Activated naive CD4-positive, alpha-beta T cell treated with anti-CD3 and anti-CD28 coated beads, Interleukin-2, amount 50 U/mL, for 72 hours (primary cell): ENCODE data around the gene MIER1. TPM values are rescaled to one million over a fixed set of nuclear protein-coding genes. Genes with fewer than 3 reads are reported as not detected.
"Not testable (repeated sequence)": the region's sequence is repeated elsewhere in the genome, so short reads cannot be mapped to it uniquely, and the experiment has no call there.

Experiments
- ATAC-seq, 2 donors: fragments of 150-1000 bp; cut with Tn5 transposase; 2 replicates each; pipeline ENCODE4 v1.10.0; 2021; ENCODE audit warnings: mild to moderate bottlenecking in 2 of 2, moderate library complexity in 2 of 2
- DNase-seq, 2 donors: peaks; one replicate each; pipeline ENCODE4 v3.0.0; 2021 to 2022; ENCODE audit warnings: low spot score in 2 of 2
- H3K27ac Mint-ChIP-seq, 2 donors: one replicate each; pipeline ENCODE4 v1.8.0; 2022; ENCODE audit warnings: mild to moderate bottlenecking in 2 of 2, mixed read lengths in 2 of 2
- H3K36me3 Mint-ChIP-seq, 2 donors: one replicate each; pipeline ENCODE4 v1.8.0; 2022; ENCODE audit warnings: mixed read lengths in 2 of 2
- H3K9me3 Mint-ChIP-seq, 2 donors: one replicate each; pipeline ENCODE4 v1.8.0; 2022; ENCODE audit warnings: mixed read lengths in 2 of 2
- total RNA-seq, 2 donors: library from RNA; stranded (reverse); gene quantifications; one replicate each; pipeline ENCODE4 v1.2.3, GENCODE V29; 2022

The MIER1 gene
- total RNA-seq = 10 to 100 TPM; 51.1 to 56.5 TPM

DNA sequence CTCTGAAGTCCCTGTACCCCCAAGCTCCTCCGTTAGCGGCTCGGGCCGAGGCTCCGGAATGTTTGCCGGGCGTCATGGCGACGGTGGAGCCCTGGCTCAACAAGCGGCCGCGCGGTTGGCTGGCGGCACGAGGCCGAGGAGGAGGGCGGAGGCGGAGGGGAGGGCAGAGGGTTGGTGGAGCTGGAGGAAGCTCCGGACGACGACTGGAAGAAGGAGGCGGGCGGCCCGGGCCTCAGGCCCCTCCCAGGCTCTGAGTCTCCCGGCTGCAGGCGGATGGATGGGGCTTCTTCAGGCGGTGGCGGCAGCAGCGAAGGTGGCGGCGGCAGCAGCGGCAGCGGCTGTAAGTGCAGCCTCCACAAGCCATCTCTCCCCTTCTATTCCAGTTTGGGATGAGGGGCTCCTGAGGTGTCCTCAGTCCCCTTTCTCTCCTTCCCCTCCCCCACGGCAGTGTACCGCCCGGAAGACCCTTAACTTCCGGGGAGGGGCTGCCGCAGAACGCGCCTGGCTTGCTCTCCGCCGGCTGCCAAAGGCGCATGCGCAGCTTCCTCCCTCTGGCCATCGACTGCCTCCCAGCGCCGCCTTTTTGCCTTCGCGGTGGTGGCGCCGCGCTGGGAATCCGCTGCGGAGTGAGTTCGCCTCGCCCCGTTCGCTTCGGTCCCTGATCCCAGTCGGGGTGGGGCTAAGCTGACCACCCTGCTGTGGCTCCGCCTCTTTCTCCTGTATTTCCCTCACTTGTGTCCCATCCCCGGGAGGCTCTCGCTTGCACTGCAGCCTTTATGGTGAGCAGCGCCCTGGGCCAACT, at the start of gene MIER1, which contains the start of gene DNAI4:
Gene MIER1, plus strand, starts transcription at position 235 of the 802 bp plus-strand sequence. Its CDS starts 39 bp downstream, at position 274.
Gene DNAI4, minus strand, starts transcription at position 101 of the 802 bp plus-strand sequence. Its CDS starts 25 bp downstream, at position 76.
- peak; percentile 96 to 97 for DNase-seq
- peak; percentile 96 for ATAC-seq
- H3K27ac Mint-ChIP-seq = peak within 1 kb of the TSS; percentile 89 to 95
- no peaks in the 10 kb centered on the region for H3K9me3 Mint-ChIP-seq
- H3K36me3 Mint-ChIP-seq = peaks cover 0 to 12% of the 10 kb centered on the region in 2 donors

DNA sequence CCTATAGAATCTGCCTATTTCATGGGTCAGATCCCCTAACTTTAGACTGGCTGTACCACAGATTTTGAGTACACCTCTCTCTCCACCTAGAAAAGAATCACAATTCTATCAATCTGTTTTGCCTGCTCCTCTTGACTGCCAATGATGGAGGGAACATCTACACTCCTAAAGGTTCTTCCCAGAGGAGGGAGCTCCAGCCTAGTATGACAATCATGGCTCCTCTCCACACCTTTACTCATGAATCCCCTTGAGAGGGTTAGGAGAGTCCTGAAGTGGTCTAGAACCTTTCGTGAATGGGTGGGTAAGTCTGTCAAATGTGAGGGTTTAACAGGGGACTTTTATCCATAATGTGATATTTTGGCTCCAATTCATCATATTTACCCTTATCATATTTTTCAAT, 48.1 kb upstream of the MIER1 start:
- DNase-seq (no peak), ATAC-seq (no peak)
- no peak overlapping the region for H3K27ac Mint-ChIP-seq
- H3K36me3 Mint-ChIP-seq = peaks cover 6 to 7% of the 10 kb centered on the region in 2 donors
- H3K9me3 Mint-ChIP-seq = peaks cover 16 to 21% of the 10 kb centered on the region in 2 donors

DNA sequence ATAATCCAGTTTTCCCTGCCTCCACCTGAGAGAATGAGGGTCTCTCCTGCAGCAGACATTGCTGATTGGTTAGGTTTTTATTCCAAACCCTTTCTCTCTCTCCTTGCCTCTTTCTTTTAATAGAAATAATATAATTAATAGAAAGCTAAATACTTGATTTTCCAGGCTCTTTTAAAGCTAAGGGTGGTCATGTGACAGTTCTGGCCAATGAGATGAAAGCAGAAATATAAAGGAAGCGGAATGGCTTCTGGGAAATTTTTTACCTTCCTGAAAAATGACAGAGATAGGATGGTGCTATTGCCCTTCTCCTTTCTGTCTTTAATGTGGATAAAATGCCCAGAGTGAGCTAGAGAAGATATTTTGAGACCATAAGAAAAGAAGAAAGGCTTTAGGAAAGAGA, 35.8 kb upstream of the MIER1 start:
- no peaks in the 10 kb centered on the region for H3K36me3 Mint-ChIP-seq
- H3K9me3 Mint-ChIP-seq = no peaks in the 10 kb centered on the region
- H3K27ac Mint-ChIP-seq = no peak overlapping the region
- ATAC-seq = no peak
- no peak for DNase-seq

DNA sequence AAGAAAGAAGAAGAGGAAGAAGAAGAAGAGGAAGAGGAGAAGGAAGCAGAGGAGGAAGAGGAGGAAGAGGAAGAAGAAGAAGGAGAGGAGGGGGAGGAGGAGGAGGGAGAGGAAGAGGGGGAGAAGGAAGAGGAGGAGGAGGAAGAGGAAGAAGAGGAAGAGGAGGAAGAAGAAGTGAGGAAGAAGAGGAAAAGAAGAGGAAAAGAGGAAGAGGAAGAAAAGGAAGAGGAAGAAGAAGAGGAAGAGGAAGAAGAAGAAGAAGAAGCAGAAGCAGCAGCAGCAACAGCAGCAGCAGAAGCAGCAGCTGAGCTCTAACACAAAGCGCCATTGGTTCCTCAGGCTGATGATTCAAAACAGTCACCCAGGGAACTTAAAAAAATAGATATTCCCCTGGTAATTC, 34.2 kb upstream of the MIER1 start:
- DNase-seq (no peak), ATAC-seq (no peak)
- Mint-ChIP-seq H3K9me3 (no peaks in the 10 kb centered on the region), H3K36me3 (no peaks in the 10 kb centered on the region), H3K27ac (peak overlapping the region; percentile 29 to 60)

DNA sequence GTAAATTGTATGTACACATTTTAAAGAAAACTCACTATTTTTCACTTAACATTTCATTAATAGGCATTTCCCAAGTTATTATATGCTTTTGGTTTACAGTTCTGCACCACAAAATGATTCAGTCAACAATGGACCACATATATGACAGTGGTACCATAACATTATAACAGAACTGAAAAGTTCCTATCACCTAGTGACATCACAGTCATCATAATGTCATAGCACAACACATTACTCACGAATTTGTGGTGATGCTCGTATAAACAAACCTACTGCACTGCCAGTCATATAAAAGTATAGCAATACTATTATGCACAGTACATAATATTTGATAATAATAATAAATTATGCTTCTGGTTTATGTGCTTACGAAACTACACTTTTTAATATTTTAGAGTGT, 31.1 kb upstream of the MIER1 start:
- H3K9me3 Mint-ChIP-seq = no peaks in the 10 kb centered on the region
- ATAC-seq = no peak
- H3K27ac Mint-ChIP-seq = no peak overlapping the region
- H3K36me3 Mint-ChIP-seq = no peaks in the 10 kb centered on the region
- no peak for DNase-seq

DNA sequence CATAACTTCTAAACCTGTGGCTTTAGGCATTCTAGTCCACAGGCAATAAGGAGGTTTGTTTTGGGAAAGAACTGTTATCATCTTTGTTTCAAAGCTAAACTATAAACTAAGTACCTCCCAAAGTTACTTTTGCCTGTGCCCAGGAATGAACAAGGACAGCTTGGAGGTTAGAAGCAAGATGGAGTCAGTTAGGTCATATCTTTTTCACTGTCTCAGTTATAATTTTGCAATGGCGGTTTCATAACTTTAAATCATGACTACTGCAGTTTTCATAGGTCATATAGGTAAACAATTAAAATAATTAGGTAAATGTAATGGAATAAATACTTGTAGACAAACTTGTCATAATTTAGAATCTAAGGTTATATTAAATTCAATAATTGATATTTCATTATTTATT, 9.6 kb upstream of the MIER1 start:
- ATAC-seq, DNase-seq, H3K9me3 Mint-ChIP-seq, H3K27ac Mint-ChIP-seq: not testable (repeated sequence)
- H3K36me3 Mint-ChIP-seq = peaks cover 10 to 20% of the 10 kb centered on the region in 2 donors

DNA sequence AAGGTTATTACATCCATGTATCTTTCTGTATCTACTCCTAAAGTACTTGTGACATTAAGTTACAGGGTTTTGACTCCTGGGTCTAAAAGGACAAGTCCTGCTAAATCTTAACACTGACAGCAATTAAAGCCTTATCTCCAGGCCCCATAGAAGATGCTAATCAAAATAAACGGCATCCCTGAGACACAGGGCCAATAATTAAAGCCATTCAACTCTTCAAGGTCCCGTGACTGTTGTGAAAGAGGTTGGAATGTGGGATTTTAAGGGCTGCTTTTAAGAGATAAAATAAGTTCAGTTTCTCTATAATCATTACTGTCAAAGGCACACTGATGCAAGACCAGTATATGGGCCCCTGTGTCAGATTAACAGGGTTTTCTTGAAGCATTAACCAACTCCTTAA, 8.5 kb upstream of the MIER1 start:
- Mint-ChIP-seq H3K36me3 (peaks cover 10 to 20% of the 10 kb centered on the region in 2 donors), H3K9me3 (peaks cover 4 to 5% of the 10 kb centered on the region in 2 donors), H3K27ac (no peak overlapping the region)
- ATAC-seq = no peak
- DNase-seq = no peak

DNA sequence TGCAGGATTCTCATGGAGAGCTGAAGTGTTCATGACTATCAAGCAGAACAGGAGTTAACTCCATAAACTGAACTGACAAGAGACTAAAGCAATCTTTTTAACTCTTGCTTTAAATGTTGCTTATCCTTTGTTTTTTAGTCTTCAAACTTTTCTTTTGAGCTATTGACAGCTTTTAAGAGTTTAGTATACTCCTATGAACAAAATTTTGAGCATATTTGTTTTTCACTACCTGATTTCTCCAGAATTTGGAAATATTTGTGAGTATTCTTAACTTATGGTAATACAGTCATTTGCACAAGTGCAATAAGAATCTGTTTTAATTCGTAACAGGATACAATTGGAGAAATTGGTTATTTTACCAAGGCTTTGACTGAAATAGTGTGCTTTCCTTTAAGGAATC, 7.3 kb upstream of the MIER1 start:
- DNase-seq (no peak), ATAC-seq (no peak)
- Mint-ChIP-seq H3K9me3 (peaks cover 4 to 5% of the 10 kb centered on the region in 2 donors), H3K27ac (no peak overlapping the region), H3K36me3 (peaks cover 10 to 20% of the 10 kb centered on the region in 2 donors)

DNA sequence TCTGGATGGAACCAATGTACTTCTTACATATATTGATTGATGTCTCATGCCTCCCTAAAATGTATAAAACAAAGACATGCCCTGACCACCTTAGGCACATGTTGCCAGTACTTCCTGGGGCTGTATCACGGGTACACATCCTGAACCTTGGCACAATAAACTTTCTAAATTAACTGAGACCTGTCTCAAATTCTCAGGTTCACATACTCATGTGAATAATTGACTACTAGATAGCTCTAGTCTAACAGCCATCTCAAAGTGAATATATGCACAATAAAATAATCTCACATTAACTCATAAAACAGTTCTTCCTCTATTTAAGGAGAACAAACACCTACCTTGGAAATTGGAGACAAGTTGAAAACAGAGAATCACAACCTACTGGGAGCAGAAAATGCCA, 5.7 kb upstream of the MIER1 start:
- H3K36me3 Mint-ChIP-seq = peaks cover 16 to 20% of the 10 kb centered on the region in 2 donors
- DNase-seq = no peak
- H3K9me3 Mint-ChIP-seq = peaks cover 4 to 5% of the 10 kb centered on the region in 2 donors
- no peak for ATAC-seq
- H3K27ac Mint-ChIP-seq = no peak overlapping the region

DNA sequence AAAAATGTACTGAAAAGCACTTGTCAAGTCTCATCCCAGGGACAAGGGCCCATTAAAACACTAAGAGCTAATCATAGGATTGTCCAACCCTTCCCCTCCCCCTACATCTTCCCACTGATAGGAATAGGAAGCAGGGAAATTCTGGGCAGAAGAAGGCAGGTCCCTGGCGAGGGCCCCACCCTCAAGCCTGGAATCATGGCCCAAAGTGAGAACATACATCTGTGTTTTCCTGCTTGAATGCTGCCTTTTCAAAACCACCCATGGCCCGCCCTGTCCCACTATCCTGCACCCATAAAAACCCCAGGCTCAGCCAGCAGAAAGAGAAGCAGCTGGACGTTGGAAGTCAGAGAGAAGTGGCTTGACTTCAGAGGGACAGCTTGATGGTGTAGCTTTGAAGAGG, 5.0 kb upstream of the MIER1 start:
- DNase-seq (no peak), ATAC-seq (no peak)
- Mint-ChIP-seq H3K9me3 (peaks cover 4 to 5% of the 10 kb centered on the region in 2 donors), H3K27ac (no peak overlapping the region), H3K36me3 (peaks cover 16 to 20% of the 10 kb centered on the region in 2 donors)

DNA sequence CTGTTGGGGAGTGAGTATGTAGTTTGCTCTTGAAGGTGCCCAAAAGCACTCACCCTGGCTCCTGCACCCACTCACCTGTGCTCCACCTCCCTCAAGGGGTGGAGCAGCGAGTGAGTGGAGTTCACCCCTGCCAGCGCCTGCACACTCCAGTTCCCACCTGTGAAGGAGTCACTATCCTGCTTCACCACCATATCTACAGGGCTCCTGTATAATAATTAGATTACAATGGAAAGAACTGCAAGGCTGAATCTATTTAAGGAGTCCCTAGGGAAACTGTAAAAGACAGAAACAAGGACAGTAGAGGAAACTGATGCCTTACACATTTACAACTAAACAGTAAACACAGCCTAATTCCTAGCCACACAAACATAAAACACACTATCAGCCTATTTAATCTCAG, 4.2 kb upstream of the MIER1 start:
- DNase-seq (no peak), ATAC-seq (no peak)
- Mint-ChIP-seq H3K9me3 (peaks cover 4 to 5% of the 10 kb centered on the region in 2 donors), H3K27ac (no peak overlapping the region), H3K36me3 (peaks cover 17 to 20% of the 10 kb centered on the region in 2 donors)

DNA sequence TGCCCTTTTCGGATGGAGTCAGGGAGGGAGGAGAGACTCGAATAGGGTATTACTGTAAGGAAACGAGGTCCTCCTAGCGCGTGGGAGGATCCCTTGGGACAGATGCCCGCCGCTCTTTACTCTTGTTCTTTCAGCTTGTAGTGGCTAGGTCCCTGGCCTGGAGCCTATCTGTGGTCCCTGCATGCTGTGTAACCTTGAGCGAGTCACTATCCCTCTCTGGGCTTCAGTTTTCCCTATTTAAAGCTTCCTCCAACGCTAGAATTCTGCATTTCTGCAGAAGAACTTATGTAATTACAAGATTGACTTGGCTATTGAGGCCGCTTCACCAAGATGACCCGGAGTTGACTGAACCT, 744 bp downstream of the MIER1 start:
- H3K9me3 Mint-ChIP-seq = no peaks in the 10 kb centered on the region
- DNase-seq (no peak), ATAC-seq (no peak)
- peak overlapping the region; percentile 89 to 95 for H3K27ac Mint-ChIP-seq
- H3K36me3 Mint-ChIP-seq = peaks cover 2 to 13% of the 10 kb centered on the region in 2 donors

DNA sequence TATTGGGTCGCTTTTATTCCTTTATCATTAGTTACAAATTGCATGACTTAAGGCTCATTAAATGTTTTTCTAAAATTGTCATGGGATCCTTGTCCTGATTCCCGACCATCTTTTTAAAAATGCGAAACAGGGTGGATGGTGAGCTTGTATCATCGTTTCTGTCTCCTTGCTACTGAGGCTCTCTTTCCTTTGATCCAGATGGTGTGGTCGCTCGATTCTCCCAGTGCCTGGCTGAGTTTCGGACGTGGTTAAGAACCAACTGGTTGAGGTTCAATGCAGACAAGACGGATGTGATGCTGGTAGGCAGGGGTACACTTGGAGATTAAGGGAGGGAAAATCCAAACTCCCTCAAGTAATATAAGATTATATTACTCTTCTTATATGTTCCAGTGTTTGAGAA, 1.2 kb downstream of the MIER1 start:
- Mint-ChIP-seq H3K27ac (peak overlapping the region; percentile 89 to 95), H3K36me3 (peaks cover 6 to 17% of the 10 kb centered on the region in 2 donors), H3K9me3 (no peaks in the 10 kb centered on the region)
- DNase-seq (no peak), ATAC-seq (no peak)

DNA sequence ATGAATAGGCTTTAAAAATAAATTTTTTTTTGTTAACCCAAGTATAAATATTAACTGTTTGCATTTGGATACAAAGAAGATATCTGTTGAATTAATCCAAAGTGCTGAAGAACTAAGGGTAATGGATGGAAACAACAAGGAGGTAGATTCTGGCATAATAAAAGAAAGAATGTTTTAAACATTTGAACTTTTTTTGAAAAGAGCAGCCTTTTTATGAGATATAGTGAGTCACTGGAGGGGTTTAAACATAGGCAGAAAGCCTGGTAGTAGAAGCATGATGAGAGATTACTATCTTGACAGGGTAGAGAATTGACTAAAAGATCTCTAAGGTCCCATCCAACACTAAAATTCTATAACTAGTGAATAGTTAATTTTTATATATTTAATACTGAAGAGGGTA, 2.7 kb downstream of the MIER1 start:
- H3K36me3 Mint-ChIP-seq = peaks cover 20 to 28% of the 10 kb centered on the region in 2 donors
- ATAC-seq (no peak), DNase-seq (no peak)
- no peak overlapping the region for H3K27ac Mint-ChIP-seq
- no peaks in the 10 kb centered on the region for H3K9me3 Mint-ChIP-seq

DNA sequence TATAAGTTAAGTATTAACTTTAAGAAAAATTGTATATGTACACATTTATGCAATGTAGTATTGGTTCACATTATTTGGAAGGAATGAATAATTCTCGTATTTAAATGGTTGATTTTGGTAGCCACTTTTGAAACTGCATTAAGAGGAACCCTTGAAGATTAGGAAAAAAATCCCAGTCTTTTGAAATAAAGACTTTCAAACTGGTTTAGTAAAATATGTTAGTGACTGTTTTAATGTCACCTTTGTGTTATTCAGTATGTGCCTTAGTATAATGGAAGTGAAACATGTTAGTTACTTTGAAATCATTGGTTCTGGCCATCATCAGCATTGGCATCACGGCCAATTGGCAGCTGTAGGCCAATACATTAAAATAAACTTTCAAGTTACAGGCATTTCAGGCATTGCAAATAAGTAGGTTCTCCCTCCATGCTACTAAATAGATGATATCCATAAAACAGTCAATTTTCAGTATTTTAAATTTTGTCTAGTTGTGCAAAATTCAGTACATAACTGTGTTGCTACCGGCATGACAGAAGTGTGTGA, 4.4 kb downstream of the MIER1 start:
- Mint-ChIP-seq H3K9me3 (no peaks in the 10 kb centered on the region), H3K27ac (peak overlapping the region; percentile 94 to 95), H3K36me3 (peaks cover 21% of the 10 kb centered on the region in 2 donors)
- no peak for ATAC-seq
- no peak for DNase-seq

DNA sequence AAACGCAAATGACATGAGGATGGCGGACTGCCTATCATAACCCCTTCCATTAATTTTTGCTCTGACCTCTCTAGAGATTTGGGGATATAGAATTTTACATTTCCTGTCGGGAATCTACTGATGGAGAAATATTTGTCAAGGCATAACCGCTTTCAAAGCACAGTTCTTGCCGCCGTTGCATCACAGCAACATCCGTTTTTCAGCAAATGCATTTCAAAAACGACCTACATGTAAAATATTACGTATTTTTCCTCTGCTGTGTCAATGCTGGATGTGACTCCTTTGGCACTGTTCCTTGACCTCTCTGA, 4.9 kb downstream of the MIER1 start:
- DNase-seq = no peak
- Mint-ChIP-seq H3K36me3 (peaks cover 21% of the 10 kb centered on the region in 2 donors), H3K27ac (peak overlapping the region; percentile 94 to 95), H3K9me3 (no peaks in the 10 kb centered on the region)
- ATAC-seq = no peak

DNA sequence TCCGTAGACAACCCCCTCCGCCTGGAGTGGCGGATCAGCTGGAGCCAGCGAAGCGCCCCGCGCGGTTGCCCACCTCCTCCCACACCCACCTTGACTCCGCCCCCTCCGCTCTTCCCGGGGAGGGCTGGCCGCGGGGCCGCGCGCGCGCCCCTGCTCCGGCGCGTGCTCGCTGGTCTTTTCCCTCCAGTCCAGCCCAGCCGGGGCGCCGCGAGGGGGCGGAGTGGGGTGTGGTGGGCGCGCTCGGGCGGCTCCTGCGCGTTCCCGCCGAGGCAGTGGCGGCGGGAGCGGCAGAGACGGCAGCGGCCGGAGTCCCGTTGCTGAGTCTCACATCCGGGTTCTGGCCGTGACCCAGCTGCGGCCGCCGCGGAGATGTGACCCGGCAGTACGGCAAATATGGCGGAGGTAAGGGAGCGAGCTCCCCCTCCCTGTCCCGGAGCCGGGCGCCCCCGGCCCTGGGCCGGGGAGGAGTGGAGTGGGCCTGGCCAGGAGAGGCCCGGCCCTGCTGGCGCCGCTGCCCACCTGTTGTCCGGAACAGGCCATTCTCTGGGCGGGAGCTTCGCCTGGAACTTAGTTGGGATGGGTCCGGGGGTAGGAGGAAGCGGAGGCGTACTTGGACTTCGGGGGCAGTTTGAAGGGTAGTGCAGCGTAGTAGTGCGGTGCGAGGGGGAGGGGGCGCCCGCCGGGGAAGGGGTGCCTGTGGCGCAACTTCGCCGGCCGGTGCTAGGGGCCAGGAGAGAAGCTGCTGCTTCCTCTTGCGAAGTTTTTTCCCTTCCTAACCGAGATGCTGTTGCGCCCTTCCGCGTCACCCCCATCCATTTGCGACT, 5.4 kb downstream of the MIER1 start:
- Mint-ChIP-seq H3K9me3 (no peaks in the 10 kb centered on the region), H3K27ac (peak overlapping the region; percentile 94 to 95), H3K36me3 (peaks cover 21 to 23% of the 10 kb centered on the region in 2 donors)
- ATAC-seq (peak; percentile 65 to 71), DNase-seq (peak; percentile 94 to 95)
